Measurements from ENCODE around the gene IL17C.

DNA sequence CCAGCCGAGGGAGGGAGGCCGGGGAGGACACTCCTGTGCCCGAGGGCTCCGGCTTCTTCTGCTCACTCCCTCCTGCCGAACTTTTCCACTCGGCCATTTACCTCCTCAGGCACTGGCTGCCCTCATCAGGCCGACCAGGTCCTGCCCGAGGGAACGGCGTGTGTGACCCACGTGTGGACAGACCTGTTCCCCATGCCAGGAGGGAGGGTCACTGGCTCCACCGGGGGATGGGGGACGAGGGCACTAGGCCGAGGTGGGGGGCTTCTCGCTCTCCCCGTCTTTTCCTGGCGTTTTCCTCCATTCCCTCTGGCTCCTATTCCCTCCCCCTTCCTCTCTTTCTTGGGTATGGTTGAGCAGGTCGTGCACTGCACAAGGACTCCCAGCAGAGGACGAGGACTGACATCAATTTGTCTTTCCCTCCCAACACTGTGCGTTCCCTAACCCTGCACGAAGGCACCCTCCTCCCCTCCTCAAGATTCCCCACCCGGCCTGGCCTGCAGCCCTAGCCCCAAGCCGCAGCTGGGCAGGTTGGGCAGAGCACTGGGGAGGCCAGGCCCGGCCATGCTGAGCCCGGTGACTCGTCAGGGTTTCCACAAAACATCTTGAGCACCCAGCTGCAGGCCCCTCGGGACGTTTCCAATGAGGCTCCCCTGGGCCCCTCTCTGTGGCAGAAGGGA, 3.2 kb upstream of the IL17C start:
- TF ChIP-seq EZH2 (IDR thresholded peaks at IDR 0.05; ENCODE audit: borderline replicate concordance) (no peak), EZH2phosphoT487 (IDR thresholded peaks at IDR 0.05; ENCODE audit: low read depth, severe bottlenecking, unreplicated experiment) (no peak)
- TF ChIP-seq, protein P1, sequence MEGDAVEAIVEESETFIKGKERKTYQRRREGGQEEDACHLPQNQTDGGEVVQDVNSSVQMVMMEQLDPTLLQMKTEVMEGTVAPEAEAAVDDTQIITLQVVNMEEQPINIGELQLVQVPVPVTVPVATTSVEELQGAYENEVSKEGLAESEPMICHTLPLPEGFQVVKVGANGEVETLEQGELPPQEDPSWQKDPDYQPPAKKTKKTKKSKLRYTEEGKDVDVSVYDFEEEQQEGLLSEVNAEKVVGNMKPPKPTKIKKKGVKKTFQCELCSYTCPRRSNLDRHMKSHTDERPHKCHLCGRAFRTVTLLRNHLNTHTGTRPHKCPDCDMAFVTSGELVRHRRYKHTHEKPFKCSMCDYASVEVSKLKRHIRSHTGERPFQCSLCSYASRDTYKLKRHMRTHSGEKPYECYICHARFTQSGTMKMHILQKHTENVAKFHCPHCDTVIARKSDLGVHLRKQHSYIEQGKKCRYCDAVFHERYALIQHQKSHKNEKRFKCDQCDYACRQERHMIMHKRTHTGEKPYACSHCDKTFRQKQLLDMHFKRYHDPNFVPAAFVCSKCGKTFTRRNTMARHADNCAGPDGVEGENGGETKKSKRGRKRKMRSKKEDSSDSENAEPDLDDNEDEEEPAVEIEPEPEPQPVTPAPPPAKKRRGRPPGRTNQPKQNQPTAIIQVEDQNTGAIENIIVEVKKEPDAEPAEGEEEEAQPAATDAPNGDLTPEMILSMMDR (IDR thresholded peaks at IDR 0.05; ENCODE audit: poor library complexity): no peak
